Liver (tissue), 3 donors: ENCODE results near the gene UBR4.

Source experiments
- EGR1 ChIP-seq, 2 donors: IDR thresholded peaks; 2 replicates each; pipeline ENCODE4 v1.6.1; 2016 to 2018; ENCODE audit warnings: antibody characterized with exemption in 2 of 2, low read depth in 2 of 2
- GABPA ChIP-seq, 2 donors: IDR thresholded peaks in 1 of 2; conservative IDR thresholded peaks in 1 of 2; 2 replicates each; pipeline ENCODE4 v1.6.1; 2016; ENCODE audit warnings: antibody characterized with exemption in 2 of 2, mild to moderate bottlenecking in 1 of 2, moderate library complexity in 1 of 2
- HNF4G ChIP-seq: IDR thresholded peaks from 2 replicates; pipeline ENCODE4 v1.6.1; 2016; ENCODE audit warnings: antibody characterized with exemption
- JUND ChIP-seq, 2 donors: IDR thresholded peaks; 2 replicates each; pipeline ENCODE4 v1.6.1; 2016; ENCODE audit warnings: antibody characterized with exemption in 2 of 2
- NR2F2 ChIP-seq: IDR thresholded peaks from 2 replicates; pipeline ENCODE4 v1.6.1; 2016; ENCODE audit warnings: antibody characterized with exemption
- RAD21 ChIP-seq, 2 donors: IDR thresholded peaks; 2 replicates each; pipeline ENCODE4 v1.6.1; 2016; ENCODE audit warnings: antibody characterized with exemption in 2 of 2, mild to moderate bottlenecking in 2 of 2
- RXRA ChIP-seq, 2 donors: IDR thresholded peaks; 2 replicates each; pipeline ENCODE4 v1.6.1; 2017 to 2018; ENCODE audit warnings: antibody characterized with exemption in 2 of 2, mild to moderate bottlenecking in 1 of 2
- SP1 ChIP-seq: IDR thresholded peaks from 2 replicates; pipeline ENCODE4 v1.6.1; 2018; ENCODE audit warnings: antibody characterized with exemption, mild to moderate bottlenecking
- TAF1 ChIP-seq: conservative IDR thresholded peaks from 2 replicates; pipeline ENCODE4 v1.6.1; 2016; ENCODE audit warnings: antibody characterized with exemption, mild to moderate bottlenecking
- YY1 ChIP-seq: IDR thresholded peaks from 2 replicates; pipeline ENCODE4 v1.6.1; 2016; ENCODE audit warnings: antibody characterized with exemption, mild to moderate bottlenecking
- TF ChIP-seq, protein P1 (sequence below): fragments of 150-350 bp; IDR thresholded peaks from 2 replicates; pipeline ENCODE4 v1.5.1; 2017; ENCODE audit warnings: improper control_type of control experiment, low read depth, low read length; ENCODE audit not compliant: missing input control
- TF ChIP-seq, protein P2 (sequence below): IDR thresholded peaks from 2 replicates; pipeline ENCODE4 v1.6.1; 2016; ENCODE audit warnings: antibody characterized with exemption
- TF ChIP-seq, protein P3 (sequence below): IDR thresholded peaks from 2 replicates; pipeline ENCODE4 v1.6.1; 2016; ENCODE audit warnings: antibody characterized with exemption
- TF ChIP-seq, protein P4 (sequence below): IDR thresholded peaks from 2 replicates; pipeline ENCODE4 v1.6.1; 2016; ENCODE audit warnings: antibody characterized with exemption
- donor health status: healthy.
- donor health status: healthy.

DNA sequence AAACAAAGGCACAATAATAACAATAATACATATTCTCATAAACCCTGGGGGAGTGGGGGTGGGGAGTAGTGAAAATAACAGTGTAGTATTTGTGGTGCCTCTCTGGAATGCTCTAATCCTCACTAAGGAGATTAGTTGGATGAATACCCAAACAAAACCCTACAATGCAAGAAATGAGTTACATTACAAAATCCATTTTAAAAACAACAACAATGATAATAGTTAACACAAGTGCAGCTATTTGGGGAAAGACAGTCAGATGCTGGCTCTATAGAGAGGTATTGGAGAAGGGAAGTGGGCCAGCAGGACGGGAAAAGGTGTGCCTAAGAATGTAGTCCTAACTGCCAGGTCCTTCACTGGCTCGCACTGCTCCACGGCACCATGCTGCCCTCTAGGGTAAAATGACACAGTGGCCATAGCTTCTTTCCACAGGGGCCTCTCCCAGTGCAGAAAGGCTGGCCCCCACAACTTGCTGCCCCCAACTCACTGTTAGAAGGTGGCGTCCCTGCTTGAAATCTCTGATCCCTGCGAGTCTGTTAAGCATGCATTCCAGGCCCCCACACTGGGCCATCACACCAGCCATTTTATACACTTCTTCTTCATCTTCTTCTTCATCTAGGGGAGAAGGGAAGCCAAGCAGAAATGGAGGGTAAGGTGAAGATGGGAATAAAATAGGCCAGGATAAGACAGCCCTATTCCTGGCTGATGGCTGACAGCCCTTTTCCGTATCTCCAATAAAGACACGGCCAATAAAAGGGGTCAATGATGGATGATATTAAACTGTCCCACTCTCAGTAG, 113.8 kb downstream of the UBR4 start:
- TF ChIP-seq NR2F2 (no peak), RXRA (IDR thresholded peaks at IDR 0.05) (no peak), YY1 (no peak), RAD21 (IDR thresholded peaks at IDR 0.05) (peak; percentile 93), GABPA (IDR thresholded peaks at IDR 0.05 in 1 of 2, conservative IDR thresholded peaks at IDR 0.05 in 1 of 2) (no peak), SP1 (no peak), JUND (IDR thresholded peaks at IDR 0.05) (no peak), EGR1 (IDR thresholded peaks at IDR 0.05; ENCODE audit: low read depth in 2 of 2) (no peak), HNF4G (no peak), TAF1 (no peak)
- TF ChIP-seq, protein P1, sequence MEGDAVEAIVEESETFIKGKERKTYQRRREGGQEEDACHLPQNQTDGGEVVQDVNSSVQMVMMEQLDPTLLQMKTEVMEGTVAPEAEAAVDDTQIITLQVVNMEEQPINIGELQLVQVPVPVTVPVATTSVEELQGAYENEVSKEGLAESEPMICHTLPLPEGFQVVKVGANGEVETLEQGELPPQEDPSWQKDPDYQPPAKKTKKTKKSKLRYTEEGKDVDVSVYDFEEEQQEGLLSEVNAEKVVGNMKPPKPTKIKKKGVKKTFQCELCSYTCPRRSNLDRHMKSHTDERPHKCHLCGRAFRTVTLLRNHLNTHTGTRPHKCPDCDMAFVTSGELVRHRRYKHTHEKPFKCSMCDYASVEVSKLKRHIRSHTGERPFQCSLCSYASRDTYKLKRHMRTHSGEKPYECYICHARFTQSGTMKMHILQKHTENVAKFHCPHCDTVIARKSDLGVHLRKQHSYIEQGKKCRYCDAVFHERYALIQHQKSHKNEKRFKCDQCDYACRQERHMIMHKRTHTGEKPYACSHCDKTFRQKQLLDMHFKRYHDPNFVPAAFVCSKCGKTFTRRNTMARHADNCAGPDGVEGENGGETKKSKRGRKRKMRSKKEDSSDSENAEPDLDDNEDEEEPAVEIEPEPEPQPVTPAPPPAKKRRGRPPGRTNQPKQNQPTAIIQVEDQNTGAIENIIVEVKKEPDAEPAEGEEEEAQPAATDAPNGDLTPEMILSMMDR = peak; percentile 69
- TF ChIP-seq, protein P2, sequence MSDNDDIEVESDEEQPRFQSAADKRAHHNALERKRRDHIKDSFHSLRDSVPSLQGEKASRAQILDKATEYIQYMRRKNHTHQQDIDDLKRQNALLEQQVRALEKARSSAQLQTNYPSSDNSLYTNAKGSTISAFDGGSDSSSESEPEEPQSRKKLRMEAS = no peak
- TF ChIP-seq, protein P3, sequence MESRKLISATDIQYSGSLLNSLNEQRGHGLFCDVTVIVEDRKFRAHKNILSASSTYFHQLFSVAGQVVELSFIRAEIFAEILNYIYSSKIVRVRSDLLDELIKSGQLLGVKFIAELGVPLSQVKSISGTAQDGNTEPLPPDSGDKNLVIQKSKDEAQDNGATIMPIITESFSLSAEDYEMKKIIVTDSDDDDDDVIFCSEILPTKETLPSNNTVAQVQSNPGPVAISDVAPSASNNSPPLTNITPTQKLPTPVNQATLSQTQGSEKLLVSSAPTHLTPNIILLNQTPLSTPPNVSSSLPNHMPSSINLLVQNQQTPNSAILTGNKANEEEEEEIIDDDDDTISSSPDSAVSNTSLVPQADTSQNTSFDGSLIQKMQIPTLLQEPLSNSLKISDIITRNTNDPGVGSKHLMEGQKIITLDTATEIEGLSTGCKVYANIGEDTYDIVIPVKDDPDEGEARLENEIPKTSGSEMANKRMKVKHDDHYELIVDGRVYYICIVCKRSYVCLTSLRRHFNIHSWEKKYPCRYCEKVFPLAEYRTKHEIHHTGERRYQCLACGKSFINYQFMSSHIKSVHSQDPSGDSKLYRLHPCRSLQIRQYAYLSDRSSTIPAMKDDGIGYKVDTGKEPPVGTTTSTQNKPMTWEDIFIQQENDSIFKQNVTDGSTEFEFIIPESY = no peak
- TF ChIP-seq, protein P4, sequence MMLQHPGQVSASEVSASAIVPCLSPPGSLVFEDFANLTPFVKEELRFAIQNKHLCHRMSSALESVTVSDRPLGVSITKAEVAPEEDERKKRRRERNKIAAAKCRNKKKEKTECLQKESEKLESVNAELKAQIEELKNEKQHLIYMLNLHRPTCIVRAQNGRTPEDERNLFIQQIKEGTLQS = no peak
